B cell (primary cell): ENCODE data around the gene MT4.

Source experiments
- CTCF ChIP-seq: fragments of 200-600 bp; IDR thresholded peaks from one replicate; pipeline ENCODE4 v1.8.0; 2022; ENCODE audit warnings: antibody characterized with exemption, mild to moderate bottlenecking
- EZH2 ChIP-seq: IDR thresholded peaks from 2 replicates; pipeline ENCODE4 v1.6.1; 2012; ENCODE audit warnings: borderline replicate concordance, low read depth, mild to moderate bottlenecking, moderate library complexity, low read length; ENCODE audit not compliant: insufficient read depth, poor library complexity, severe bottlenecking

GRCh38 chr16:56549161-56549560 is 15.7 kb upstream of the MT4 start:
- TF ChIP-seq CTCF = no peak
- no peak for TF ChIP-seq EZH2
